ENCODE data around the gene HCN1. TPM values are rescaled to one million over a fixed set of nuclear protein-coding genes. Genes with fewer than 3 reads are reported as not detected.

HCN1 gene
- total RNA-seq, 4 donors from 2014 or later, result 0.09 to 0.48 (median 0.13) TPM; not detected in 1

DNA sequence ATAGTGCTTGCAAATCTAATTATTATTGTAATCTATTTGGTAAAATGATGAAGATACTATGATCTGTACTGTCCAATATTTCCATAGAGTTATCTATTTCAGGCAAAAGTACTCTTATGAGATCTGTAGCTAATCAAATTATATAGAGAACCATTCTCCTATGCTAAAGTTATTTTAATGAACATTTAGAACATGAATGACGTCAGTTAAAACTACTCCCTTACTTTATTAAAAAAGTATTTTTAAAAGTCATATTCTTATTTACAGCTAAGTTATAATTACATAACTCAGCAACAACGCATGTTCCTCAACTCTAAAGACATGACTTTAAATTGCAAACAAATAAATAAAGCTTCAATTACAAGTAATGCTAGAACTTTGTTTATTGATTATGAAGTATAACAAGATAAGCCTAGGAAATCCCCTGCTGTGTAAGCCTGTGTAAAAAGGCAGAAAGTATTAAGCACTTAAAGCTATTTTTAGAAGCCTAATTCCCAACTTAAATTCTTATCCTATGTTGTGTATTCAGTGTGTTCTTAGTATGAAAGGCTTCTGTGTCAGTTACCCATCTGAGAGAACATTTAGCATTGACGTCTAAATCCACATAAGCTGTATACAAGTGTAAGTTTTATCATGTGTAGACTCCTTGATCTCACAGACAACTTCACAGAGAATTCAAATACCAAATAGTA lies 285.7 kb downstream of the HCN1 start:
- ATAC-seq (ENCODE audit: low FRiP score) (no peak), DNase-seq (ENCODE audit: low spot score) (no peak)
- TF ChIP-seq, protein P1, sequence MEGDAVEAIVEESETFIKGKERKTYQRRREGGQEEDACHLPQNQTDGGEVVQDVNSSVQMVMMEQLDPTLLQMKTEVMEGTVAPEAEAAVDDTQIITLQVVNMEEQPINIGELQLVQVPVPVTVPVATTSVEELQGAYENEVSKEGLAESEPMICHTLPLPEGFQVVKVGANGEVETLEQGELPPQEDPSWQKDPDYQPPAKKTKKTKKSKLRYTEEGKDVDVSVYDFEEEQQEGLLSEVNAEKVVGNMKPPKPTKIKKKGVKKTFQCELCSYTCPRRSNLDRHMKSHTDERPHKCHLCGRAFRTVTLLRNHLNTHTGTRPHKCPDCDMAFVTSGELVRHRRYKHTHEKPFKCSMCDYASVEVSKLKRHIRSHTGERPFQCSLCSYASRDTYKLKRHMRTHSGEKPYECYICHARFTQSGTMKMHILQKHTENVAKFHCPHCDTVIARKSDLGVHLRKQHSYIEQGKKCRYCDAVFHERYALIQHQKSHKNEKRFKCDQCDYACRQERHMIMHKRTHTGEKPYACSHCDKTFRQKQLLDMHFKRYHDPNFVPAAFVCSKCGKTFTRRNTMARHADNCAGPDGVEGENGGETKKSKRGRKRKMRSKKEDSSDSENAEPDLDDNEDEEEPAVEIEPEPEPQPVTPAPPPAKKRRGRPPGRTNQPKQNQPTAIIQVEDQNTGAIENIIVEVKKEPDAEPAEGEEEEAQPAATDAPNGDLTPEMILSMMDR (IDR thresholded peaks at IDR 0.05), result no peak

DNA sequence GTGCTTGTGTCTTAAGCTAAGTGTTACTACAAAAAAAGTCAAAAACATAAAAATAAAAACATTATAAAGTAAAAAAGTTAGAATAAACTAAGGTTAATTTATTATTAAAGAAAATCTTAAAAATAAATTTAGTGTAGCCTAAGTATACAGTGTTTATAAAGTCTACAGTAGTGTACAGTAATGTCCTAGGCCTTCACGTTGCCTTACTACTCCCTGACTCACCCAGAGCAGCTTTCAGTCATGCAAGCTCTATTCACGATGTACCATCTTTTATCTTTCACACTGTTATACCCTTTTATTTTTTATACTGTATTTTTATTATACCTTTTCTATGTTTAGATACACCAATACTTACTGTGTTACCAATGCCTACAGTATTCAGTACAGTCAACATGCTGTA lies 288.1 kb downstream of the HCN1 start:
- DNase-seq (ENCODE audit: low spot score) (no peak), ATAC-seq (ENCODE audit: low FRiP score) (no peak)
- TF ChIP-seq, protein P1 (IDR thresholded peaks at IDR 0.05), result no peak

DNA sequence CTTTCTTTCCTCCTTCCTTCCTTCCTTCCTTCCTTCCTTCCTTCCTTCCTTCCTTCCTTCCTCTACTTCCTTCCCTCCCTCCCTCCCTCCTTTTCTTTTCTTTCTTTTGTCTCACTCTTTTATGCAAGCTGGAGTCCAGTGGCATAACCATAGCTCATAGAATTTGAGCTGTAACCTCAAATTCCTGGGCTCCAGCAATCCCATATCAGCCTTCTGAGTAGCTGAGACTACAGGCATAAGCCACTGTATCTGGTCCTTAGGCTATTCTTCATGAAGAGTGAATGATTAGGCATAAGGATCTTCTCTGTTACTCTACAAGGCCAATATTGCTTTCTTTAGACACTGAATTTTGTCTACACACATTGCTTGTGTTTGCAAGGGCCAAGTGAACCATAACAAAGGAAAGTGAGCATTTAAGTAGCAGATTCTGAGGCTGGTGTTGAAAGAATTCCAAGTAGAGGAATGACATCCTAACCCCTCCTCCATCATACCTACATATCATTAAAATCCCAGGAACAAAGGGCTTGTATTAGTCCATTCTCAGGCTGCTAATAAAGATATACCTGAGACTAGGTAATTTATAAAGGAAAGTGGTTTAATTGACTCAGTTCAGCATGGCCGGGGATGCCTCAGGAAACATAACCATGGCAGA lies 293.2 kb downstream of the HCN1 start:
- TF ChIP-seq, protein P1 (IDR thresholded peaks at IDR 0.05), result no peak
- DNase-seq (ENCODE audit: low spot score) (no peak), ATAC-seq (ENCODE audit: low FRiP score) (no peak)

DNA sequence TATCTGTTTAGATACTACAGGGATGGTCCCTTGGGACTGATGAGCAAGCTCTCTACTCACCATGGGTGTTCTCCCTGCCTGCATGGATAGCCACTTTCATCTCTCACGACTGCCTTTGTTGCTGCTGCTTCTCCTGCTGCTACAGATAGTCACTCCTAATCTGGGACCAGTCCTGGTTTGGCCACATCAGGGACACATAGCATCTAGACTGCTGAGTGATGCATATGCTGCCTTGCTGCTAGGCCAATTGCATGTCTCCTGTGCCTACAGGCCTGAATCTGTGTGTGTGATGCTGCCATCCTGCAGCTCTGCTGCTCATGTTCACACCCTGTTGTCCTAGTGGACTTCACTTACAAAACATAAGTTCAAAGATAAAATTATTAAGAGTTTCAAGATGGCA lies 297.1 kb downstream of the HCN1 start:
- TF ChIP-seq, protein P1 (IDR thresholded peaks at IDR 0.05), result no peak
- ATAC-seq (ENCODE audit: low FRiP score), result no peak
- DNase-seq (ENCODE audit: low spot score), result no peak

DNA sequence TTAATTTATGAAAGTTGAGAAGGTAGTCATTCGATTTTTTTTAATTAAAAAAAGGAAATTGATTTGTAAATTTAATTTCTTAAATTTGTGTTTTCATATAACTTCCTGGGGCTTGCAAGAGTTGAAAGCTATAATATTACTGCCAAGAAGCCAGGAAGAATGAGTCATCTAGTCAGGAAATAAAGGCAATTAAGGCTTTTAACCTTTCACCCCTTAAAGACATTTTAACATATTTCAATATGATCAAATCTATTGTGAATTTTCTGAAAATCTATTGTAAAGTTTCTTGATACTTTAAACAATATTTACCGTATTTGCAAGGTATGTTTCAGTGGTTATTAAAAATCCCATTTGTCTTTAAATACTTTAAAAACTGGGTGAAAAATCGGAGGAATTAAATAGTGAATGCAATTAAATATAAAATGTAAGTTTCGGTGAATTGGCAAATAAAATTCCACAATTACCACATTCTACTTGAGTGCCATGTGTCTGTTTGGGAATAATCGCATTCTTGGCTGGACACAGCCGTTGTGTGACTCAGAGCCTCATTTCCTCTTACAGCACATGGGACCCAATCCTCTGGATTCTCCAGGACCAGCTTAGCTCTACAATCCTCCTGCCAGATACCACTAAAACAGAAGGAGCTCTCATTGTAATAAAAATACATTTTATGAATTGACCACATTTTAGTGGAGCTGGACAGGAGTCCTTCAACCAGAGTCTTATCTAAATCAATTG lies 310.7 kb downstream of the HCN1 start:
- DNase-seq (ENCODE audit: low spot score) (no peak), ATAC-seq (ENCODE audit: low FRiP score) (no peak)
- TF ChIP-seq, protein P1 (IDR thresholded peaks at IDR 0.05), result no peak

DNA sequence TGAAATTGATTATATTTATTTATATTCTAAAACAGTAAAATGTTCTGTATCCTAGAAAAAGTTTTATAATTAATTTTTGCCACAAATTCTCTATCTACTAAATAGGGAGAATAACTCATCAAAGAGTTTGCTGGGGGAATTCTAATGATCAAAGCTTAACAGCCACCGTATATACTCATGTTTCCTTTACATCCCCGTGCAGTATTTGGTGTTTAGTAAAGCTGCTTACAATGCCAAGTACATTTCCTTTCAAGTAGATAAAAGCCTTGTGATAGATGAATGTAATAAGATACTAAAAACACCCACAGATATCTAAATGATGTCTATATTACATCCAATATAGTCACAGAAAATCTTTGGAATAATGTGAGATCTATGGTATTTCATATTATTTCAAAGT lies 312.2 kb downstream of the HCN1 start:
- TF ChIP-seq, protein P1 (IDR thresholded peaks at IDR 0.05), result no peak
- ATAC-seq (ENCODE audit: low FRiP score) (no peak), DNase-seq (ENCODE audit: low spot score) (no peak)
